ENCODE data around the gene PLEKHA4. TPM values are rescaled to one million over a fixed set of nuclear protein-coding genes. Genes with fewer than 3 reads are reported as not detected.

The PLEKHA4 gene
- total and polyA plus RNA-seq, 2 donors (not counting 1 experiment from before 2014, with no cell fraction given): 4.3 to 6.2 TPM

DNA sequence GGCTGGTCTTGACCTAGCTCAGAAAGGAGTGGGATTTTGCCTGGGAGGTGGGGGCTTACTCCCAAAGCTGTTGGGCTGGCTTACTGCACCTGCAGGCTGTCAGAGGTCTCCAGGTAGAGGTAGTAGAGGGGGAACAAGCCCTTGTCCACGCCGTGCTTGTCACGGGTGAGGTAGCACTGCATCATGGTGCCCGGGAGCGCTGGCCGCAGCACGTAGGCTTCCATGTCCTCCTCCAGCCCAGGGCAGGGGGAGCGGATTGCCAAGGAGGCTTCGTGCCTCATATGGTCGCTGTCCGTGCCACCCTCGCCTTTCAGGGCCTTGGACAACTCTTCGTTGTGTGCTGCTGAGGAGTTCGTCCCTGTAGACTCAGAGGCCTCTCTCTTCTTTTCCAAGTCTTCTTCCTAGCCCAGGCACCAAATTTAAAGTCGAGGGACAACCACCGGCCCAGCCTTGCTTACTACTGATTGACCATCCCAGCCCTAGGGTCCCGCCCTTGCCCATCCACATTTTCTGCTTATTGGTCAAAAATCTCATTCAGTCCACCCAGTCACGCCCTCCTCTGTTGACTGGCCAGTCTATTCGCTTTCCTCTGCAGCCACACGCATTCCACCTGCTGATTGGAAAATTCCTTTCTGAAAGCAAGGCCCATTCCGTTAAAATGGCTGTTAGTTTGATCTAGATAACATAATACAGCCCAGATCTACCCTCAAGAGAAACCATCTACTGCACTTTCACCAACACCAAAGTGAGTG lies 19.6 kb upstream of the PLEKHA4 start:
- ATAC-seq (ENCODE audit: low read depth) (no peak), DNase-seq (no peak)
- CTCF ChIA-PET: interaction anchor here (0.6 kb wide), 1 partner anchor 52 kb away, joined by 3 read pairs; the partner anchor contains the start of gene HSD17B14
- Histone ChIP-seq H3K9ac (ENCODE audit: low read length) (no peak overlapping the region), H3K36me3 (replicated peaks in 1 of 2; ENCODE audit: control extremely low read depth in 1 of 2, control insufficient read depth in 1 of 2, extremely low read depth in 1 of 2, insufficient read depth in 2 of 2, low read length in 1 of 2) (no peaks in the 10 kb centered on the region), H3K79me2 (ENCODE audit: control insufficient read depth, insufficient read depth, low read length) (no peaks in the 10 kb centered on the region), H2AFZ (ENCODE audit: insufficient read depth, low read depth, low read length, poor library complexity, severe bottlenecking) (no peak overlapping the region), H3K4me2 (replicated peaks; ENCODE audit: low read depth, low read length, poor library complexity, severe bottlenecking) (no peak overlapping the region), H3K27me3 (replicated peaks in 1 of 4; ENCODE audit: control extremely low read depth in 1 of 4, control insufficient read depth in 3 of 4, insufficient read depth in 4 of 4, low read length in 3 of 4) (peaks cover 0 to under 1% (median 0%) of the 10 kb centered on the region in 4 experiments), H3K27ac (ENCODE audit: low read length in 2 of 2) (no peak overlapping the region), H4K20me1 (ENCODE audit: control insufficient read depth, insufficient read depth, low read length, poor library complexity, severe bottlenecking) (no peaks in the 10 kb centered on the region), H3K9me3 (ENCODE audit: control extremely low read depth in 1 of 3, control insufficient read depth in 2 of 3, insufficient read depth in 1 of 3, low read length in 2 of 3) (no peaks in the 10 kb centered on the region), H3K4me1 (ENCODE audit: control insufficient read depth in 2 of 2, insufficient read depth in 2 of 2, low read length in 2 of 2) (no peaks in the 10 kb centered on the region), H3K4me3 (ENCODE audit: control extremely low read depth in 1 of 5, extremely low read depth in 1 of 5, insufficient read depth in 1 of 5, low read depth in 2 of 5, low read length in 4 of 5) (no peak overlapping the region)
- H3K27ac Mint-ChIP-seq: no peak overlapping the region
- no peak overlapping the region for H3K4me3 Mint-ChIP-seq
- H3K4me1 Mint-ChIP-seq: peaks cover 11% of the 10 kb centered on the region
- H3K27me3 Mint-ChIP-seq: no peaks in the 10 kb centered on the region
- WGBS (ENCODE audit: insufficient coverage): 96% methylated on average over 20 of the region's 21 CpGs
- POLR2A ChIA-PET: no interaction called here
- no peaks in the 10 kb centered on the region for H3K9me3 Mint-ChIP-seq (ENCODE audit: insufficient read depth)
- intact Hi-C loops (cut with micrococcal nuclease): no loop called here
- TF ChIP-seq EZH2 (IDR thresholded peaks at IDR 0.05; ENCODE audit: borderline replicate concordance, insufficient read depth, low read depth, low read length, poor library complexity, severe bottlenecking) (no peak), CTCF (IDR thresholded peaks at IDR 0.05) (no peak)

DNA sequence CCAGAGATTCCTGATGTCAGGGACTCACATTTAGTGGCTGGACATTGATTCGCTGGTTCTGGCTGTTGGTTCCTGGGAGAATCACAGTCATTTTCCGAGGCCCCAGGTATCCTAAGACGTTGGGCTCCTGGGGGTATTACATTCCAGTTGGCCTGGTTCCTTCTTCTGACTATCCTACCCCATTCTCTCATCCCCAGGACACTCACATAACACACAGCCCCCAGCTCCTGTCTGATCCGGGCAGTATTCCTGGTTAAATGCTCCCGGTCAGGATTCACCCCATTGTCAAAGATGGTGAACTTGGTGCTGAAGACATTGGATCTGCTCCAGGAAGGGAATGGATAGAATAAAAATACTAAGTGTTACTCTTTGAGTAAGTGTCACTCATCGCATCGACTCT lies 15.3 kb upstream of the PLEKHA4 start:
- H3K36me3 ChIP-seq (replicated peaks in 1 of 2; ENCODE audit: control extremely low read depth in 1 of 2, control insufficient read depth in 1 of 2, extremely low read depth in 1 of 2, insufficient read depth in 2 of 2, low read length in 1 of 2): peaks cover 0 to 4% of the 10 kb centered on the region in 2 experiments
- H3K9me3 ChIP-seq (ENCODE audit: control extremely low read depth in 1 of 3, control insufficient read depth in 2 of 3, insufficient read depth in 1 of 3, low read length in 2 of 3): peaks cover 0 to 3% (median 0%) of the 10 kb centered on the region in 3 donors
- H4K20me1 ChIP-seq (ENCODE audit: control insufficient read depth, insufficient read depth, low read length, poor library complexity, severe bottlenecking): peaks cover 6% of the 10 kb centered on the region
- no peak overlapping the region for H2AFZ ChIP-seq (ENCODE audit: insufficient read depth, low read depth, low read length, poor library complexity, severe bottlenecking)
- H3K4me3 ChIP-seq (ENCODE audit: control extremely low read depth in 1 of 5, extremely low read depth in 1 of 5, insufficient read depth in 1 of 5, low read depth in 2 of 5, low read length in 4 of 5): no peak overlapping the region
- Mint-ChIP-seq H3K27ac (no peak overlapping the region), H3K4me1 (peaks cover 9% of the 10 kb centered on the region), H3K9me3 (ENCODE audit: insufficient read depth) (no peaks in the 10 kb centered on the region), H3K4me3 (no peak overlapping the region), H3K27me3 (no peaks in the 10 kb centered on the region)
- no peak overlapping the region for H3K27ac ChIP-seq (ENCODE audit: low read length in 2 of 2)
- WGBS (ENCODE audit: insufficient coverage): 100% methylated on average over 2 of the region's 7 CpGs
- H3K4me1 ChIP-seq (ENCODE audit: control insufficient read depth in 2 of 2, insufficient read depth in 2 of 2, low read length in 2 of 2): peaks cover 0 to 14% of the 10 kb centered on the region in 2 donors
- H3K79me2 ChIP-seq (ENCODE audit: control insufficient read depth, insufficient read depth, low read length): peaks cover under 1% of the 10 kb centered on the region
- no peak overlapping the region for H3K4me2 ChIP-seq (replicated peaks; ENCODE audit: low read depth, low read length, poor library complexity, severe bottlenecking)
- intact Hi-C loops (cut with micrococcal nuclease): no loop called here
- TF ChIP-seq CTCF (IDR thresholded peaks at IDR 0.05) (no peak), EZH2 (IDR thresholded peaks at IDR 0.05; ENCODE audit: borderline replicate concordance, insufficient read depth, low read depth, low read length, poor library complexity, severe bottlenecking) (no peak)
- ChIA-PET CTCF (no interaction called here), POLR2A (no interaction called here)
- DNase-seq (no peak), ATAC-seq (ENCODE audit: low read depth) (no peak)
- H3K9ac ChIP-seq (ENCODE audit: low read length): no peak overlapping the region
- no peaks in the 10 kb centered on the region for H3K27me3 ChIP-seq (replicated peaks in 1 of 4; ENCODE audit: control extremely low read depth in 1 of 4, control insufficient read depth in 3 of 4, insufficient read depth in 4 of 4, low read length in 3 of 4)
